Measurements from ENCODE around the gene AOPEP. TPM values are rescaled to one million over a fixed set of nuclear protein-coding genes. Genes with fewer than 3 reads are reported as not detected.

Gene AOPEP
- total and polyA plus RNA-seq, 9 of the 15 experiments (the other 6 are each of a cell fraction or from before 2014, with no cell fraction given), result 4.5 to 19.3 (median 13.5) TPM

GRCh38 chr9:94736759-94737158 is 10.3 kb downstream of the AOPEP start (continued):
- TF ChIP-seq HMGXB4 (CRISPR knock-in tag; IDR thresholded peaks at IDR 0.05), result no peak
- TF ChIP-seq C11orf30 (IDR thresholded peaks at IDR 0.05; ENCODE audit: low read depth), result no peak
- TF ChIP-seq SP1 (CRISPR knock-in tag; IDR thresholded peaks at IDR 0.05), result no peak
- TF ChIP-seq THRB (CRISPR knock-in tag; conservative IDR thresholded peaks at IDR 0.05), result no peak
- TF ChIP-seq ZNF507 (tag; conservative IDR thresholded peaks at IDR 0.05), result no peak

GRCh38 chr9:94740145-94740840 is 13.8 kb downstream of the AOPEP start:
- no peak overlapping the region for H3K9ac ChIP-seq (ENCODE audit: insufficient read depth in 1 of 2, low read depth in 2 of 2, low read length in 2 of 2)
- CTCF ChIA-PET (ENCODE audit: low intra/inter-chr PET ratio), result no interaction called here
- no peak for TF ChIP-seq RBFOX2 (IDR thresholded peaks at IDR 0.05; ENCODE audit: low read depth, low read length)
- no peak for TF ChIP-seq ZNF512 (tag; IDR thresholded peaks at IDR 0.05)
- TF ChIP-seq ZBTB49 (CRISPR knock-in tag; IDR thresholded peaks at IDR 0.05; ENCODE audit: borderline replicate concordance), result no peak
- no peak for TF ChIP-seq CEBPG (CRISPR knock-in tag; IDR thresholded peaks at IDR 0.05)
- TF ChIP-seq CEBPG (tag; conservative IDR thresholded peaks at IDR 0.05 in 1 of 2, IDR thresholded peaks at IDR 0.05 in 1 of 2), result peak in 1 of 2 experiments; percentile 37; a peak in 1 of 4 replicates
- no peak for TF ChIP-seq SRF (CRISPR knock-in tag; IDR thresholded peaks at IDR 0.05)
- TF ChIP-seq SAFB2 (IDR thresholded peaks at IDR 0.05; ENCODE audit: borderline replicate concordance, low read depth, low read length, severe bottlenecking), result no peak

More at GRCh38 chr9:94740145-94740840, 13.8 kb downstream of the AOPEP start:
- in situ Hi-C loops (cut with MboI), result no loop called here
- 35% methylated on average over 3 of the region's 3 CpGs for WGBS (ENCODE audit: insufficient coverage, low coverage, missing lambda C conversion rate)
- Histone ChIP-seq H3K4me3 (no peak overlapping the region), H3K9me3 (replicated peaks; ENCODE audit: control insufficient read depth, insufficient read depth, low read depth, low read length) (no peaks in the 10 kb centered on the region; the same call in 1 of the 2 replicates), H2AFZ (ENCODE audit: low read depth, low read length) (no peak overlapping the region), H3K79me2 (ENCODE audit: control insufficient read depth, insufficient read depth, low read length) (0 out of 3 replicates have a peak, but pooled peaks cover 2% of the 10 kb centered on the region), H3K27me3 (ENCODE audit: control insufficient read depth in 2 of 2, insufficient read depth in 2 of 2, low read length in 2 of 2) (no peaks in the 10 kb centered on the region), H3K9me1 (ENCODE audit: control insufficient read depth, insufficient read depth, low read length) (no peaks in the 10 kb centered on the region), H3K4me1 (replicated peaks in 1 of 2; ENCODE audit: control insufficient read depth in 2 of 2, insufficient read depth in 2 of 2, low read length in 2 of 2) (peaks cover 0 to 3% of the 10 kb centered on the region in 2 experiments; a peak in 1 of 5 replicates), H3K4me2 (ENCODE audit: insufficient read depth, low read length) (no peak overlapping the region), H3K36me3 (ENCODE audit: control insufficient read depth, insufficient read depth, low read length) (no peaks in the 10 kb centered on the region), H4K20me1 (replicated peaks; ENCODE audit: control insufficient read depth, insufficient read depth, low read length) (no peaks in the 10 kb centered on the region), H3K27ac (ENCODE audit: extremely low read depth, low read depth, low read length) (no peak overlapping the region)
- peak; percentile 61 for ATAC-seq
- POLR2A ChIA-PET, result interaction anchor here (0.7 to 1.1 kb wide), 4 partner anchors 14 to 116 kb away, joined by 3 to 4 read pairs (median 4); partner anchors contain the start of gene AOPEP
- BruUV-seq (replicated peaks), result no TSS peak
- DNase-seq (ENCODE audit: extremely low read depth in 1 of 4, low spot score in 3 of 4), result no peak
- intact Hi-C loops (cut with micrococcal nuclease), result no loop called here
- peak; percentile 19 for FAIRE-seq

Data from K562 (cell line).